ENCODE results near the gene PTPN18.
"Not testable (repeated sequence)": the region's sequence is repeated elsewhere in the genome, so short reads cannot be mapped to it uniquely, and the experiment has no call there.

PTPN18 gene

GRCh38 chr2:130355578-130356431 lies at the start of gene PTPN18:
TSS of gene PTPN18 (plus strand) at chr2:130356056. CDS start at chr2:130356108, 52 bp downstream.
- DNase-seq, result no peak

GRCh38 chr2:130307850-130308249 lies 48.0 kb upstream of the PTPN18 start:
- DNase-seq, result no peak

- DNase-seq, result no peak
Observed at GRCh38 chr2:130310881-130311280, 45.0 kb upstream of the PTPN18 start.

GRCh38 chr2:130313812-130314334 lies 42.0 kb upstream of the PTPN18 start:
- no peak for DNase-seq

- DNase-seq, result no peak
Observed at GRCh38 chr2:130314377-130314776, 41.5 kb upstream of the PTPN18 start.

- no peak for DNase-seq
Observed at GRCh38 chr2:130316596-130316995, 39.3 kb upstream of the PTPN18 start.

GRCh38 chr2:130318906-130319305 lies 37.0 kb upstream of the PTPN18 start:
- no peak for DNase-seq

- DNase-seq, result no peak
Observed at GRCh38 chr2:130319536-130319935, 36.3 kb upstream of the PTPN18 start.

GRCh38 chr2:130327703-130328527 lies 27.9 kb upstream of the PTPN18 start:
- DNase-seq, result no peak

GRCh38 chr2:130328710-130329109 lies 27.1 kb upstream of the PTPN18 start:
- DNase-seq, result no peak

- peak; percentile 10 for DNase-seq
Observed at GRCh38 chr2:130332271-130333073, 23.4 kb upstream of the PTPN18 start.

- not testable (repeated sequence) for DNase-seq
Observed at GRCh38 chr2:130333253-130333652, 22.6 kb upstream of the PTPN18 start.

- DNase-seq, result no peak
Observed at GRCh38 chr2:130334026-130334425, 21.8 kb upstream of the PTPN18 start.

GRCh38 chr2:130335226-130335625 lies 20.6 kb upstream of the PTPN18 start:
- DNase-seq, result no peak

- DNase-seq, result no peak
Observed at GRCh38 chr2:130336150-130336876, 19.5 kb upstream of the PTPN18 start.

- DNase-seq, result no peak
Observed at GRCh38 chr2:130336877-130337734, 18.8 kb upstream of the PTPN18 start.

GRCh38 chr2:130337735-130338325 lies 18.0 kb upstream of the PTPN18 start:
- DNase-seq, result no peak

GRCh38 chr2:130338793-130339345 lies 17.0 kb upstream of the PTPN18 start:
- no peak for DNase-seq

GRCh38 chr2:130339885-130340745 lies 15.7 kb upstream of the PTPN18 start:
- DNase-seq, result no peak

All from NK-92 treated with Interleukin-12 subunit alpha and Interleukin-12 subunit beta, amount 100 ng/mL, for 24 hours (cell line).